Loucy (cell line): ENCODE results near the gene IQSEC1.

ENCODE experiments used
- EZH2phosphoT487 ChIP-seq: fragments of 200-600 bp; IDR thresholded peaks from 2 replicates; pipeline ENCODE4 v1.6.1; 2018; ENCODE audit warnings: antibody characterized with exemption, mild to moderate bottlenecking, moderate library complexity, borderline replicate concordance
- TF ChIP-seq, protein P1 (sequence below): fragments of 200-600 bp; sonication (generic); conservative IDR thresholded peaks from 2 replicates; pipeline ENCODE4 v1.5.1; 2014; ENCODE audit warnings: mild to moderate bottlenecking, antibody characterized with exemption, low read length

DNA sequence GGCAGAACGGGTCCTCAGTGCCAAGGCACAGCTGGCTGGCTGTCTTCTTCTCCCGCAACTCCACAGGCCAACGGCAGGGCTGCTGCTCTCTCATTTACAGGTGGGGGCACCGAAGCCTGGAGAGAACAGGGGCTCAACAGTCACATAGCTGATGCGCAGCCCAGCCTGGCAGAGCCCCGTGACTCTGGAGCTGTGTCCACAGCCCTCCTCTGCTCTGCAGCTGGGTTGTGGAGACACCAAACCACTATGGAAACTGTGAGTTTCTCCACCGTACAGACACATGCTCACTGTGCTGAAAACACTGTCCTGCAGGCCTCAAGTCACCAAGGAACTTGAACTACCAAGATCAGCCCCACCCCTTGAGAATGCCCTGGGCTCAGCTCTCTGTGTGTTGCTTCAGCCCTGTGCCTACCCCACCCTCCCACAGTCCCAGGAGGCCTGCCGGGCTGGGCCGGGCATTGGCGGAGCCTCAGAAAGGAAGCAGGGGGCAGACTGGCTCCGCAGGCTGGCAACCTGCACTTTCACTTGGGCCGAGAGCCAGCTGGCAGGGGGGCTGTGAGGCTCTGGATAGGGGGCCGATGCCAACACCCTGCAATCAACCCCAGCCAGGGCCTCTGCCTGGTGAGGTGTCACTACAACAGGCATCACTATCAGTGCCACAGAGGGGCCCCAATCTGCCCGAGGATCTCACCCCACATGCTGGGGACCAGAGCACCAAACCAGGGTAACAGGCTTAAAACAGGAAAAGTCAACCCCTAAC lies 118.2 kb downstream of the IQSEC1 start:
- TF ChIP-seq, protein P1, sequence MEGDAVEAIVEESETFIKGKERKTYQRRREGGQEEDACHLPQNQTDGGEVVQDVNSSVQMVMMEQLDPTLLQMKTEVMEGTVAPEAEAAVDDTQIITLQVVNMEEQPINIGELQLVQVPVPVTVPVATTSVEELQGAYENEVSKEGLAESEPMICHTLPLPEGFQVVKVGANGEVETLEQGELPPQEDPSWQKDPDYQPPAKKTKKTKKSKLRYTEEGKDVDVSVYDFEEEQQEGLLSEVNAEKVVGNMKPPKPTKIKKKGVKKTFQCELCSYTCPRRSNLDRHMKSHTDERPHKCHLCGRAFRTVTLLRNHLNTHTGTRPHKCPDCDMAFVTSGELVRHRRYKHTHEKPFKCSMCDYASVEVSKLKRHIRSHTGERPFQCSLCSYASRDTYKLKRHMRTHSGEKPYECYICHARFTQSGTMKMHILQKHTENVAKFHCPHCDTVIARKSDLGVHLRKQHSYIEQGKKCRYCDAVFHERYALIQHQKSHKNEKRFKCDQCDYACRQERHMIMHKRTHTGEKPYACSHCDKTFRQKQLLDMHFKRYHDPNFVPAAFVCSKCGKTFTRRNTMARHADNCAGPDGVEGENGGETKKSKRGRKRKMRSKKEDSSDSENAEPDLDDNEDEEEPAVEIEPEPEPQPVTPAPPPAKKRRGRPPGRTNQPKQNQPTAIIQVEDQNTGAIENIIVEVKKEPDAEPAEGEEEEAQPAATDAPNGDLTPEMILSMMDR: 0 out of 2 replicates have a peak, but pooled peaks have one; percentile 15
- TF ChIP-seq EZH2phosphoT487: no peak
